K562 (cell line): ENCODE results near the gene NR1H3. TPM values are rescaled to one million over a fixed set of nuclear protein-coding genes. Genes with fewer than 3 reads are reported as not detected.

Source experiments
- BRF1 ChIP-seq: IDR thresholded peaks from 3 replicates; pipeline ENCODE4 v1.6.1; 2011; ENCODE audit warnings: borderline replicate concordance, mild to moderate bottlenecking; ENCODE audit not compliant: insufficient read length; ENCODE audit errors: extremely low read depth
- CBFB ChIP-seq: sonication (generic); formaldehyde crosslinking; IDR thresholded peaks from 2 replicates; pipeline ENCODE4 v1.4.0; 2020; ENCODE audit warnings: mild to moderate bottlenecking, missing genetic modification reagents
- CEBPB ChIP-seq: fragments of 450-650 bp; IDR thresholded peaks from 2 replicates; pipeline ENCODE4 v1.6.1; 2016; ENCODE audit warnings: missing genetic modification characterization, missing compliant biosample characterization
- ELF4 ChIP-seq: fragments of 450-650 bp; formaldehyde crosslinking; IDR thresholded peaks from 2 replicates; pipeline ENCODE4 v1.4.0; 2022; ENCODE audit warnings: missing genetic modification characterization
- FOSL1 ChIP-seq: fragments of 200-800 bp; sonication (Bioruptor generic); conservative IDR thresholded peaks from 2 replicates; pipeline ENCODE4 v1.6.1; 2016; ENCODE audit warnings: missing genetic modification characterization, missing compliant biosample characterization
- MAZ ChIP-seq, 2 experiments: fragments of 450-650 bp in 1 of 2; sonication (generic) in 1 of 2; formaldehyde crosslinking; IDR thresholded peaks in 1 of 2; conservative IDR thresholded peaks in 1 of 2; 2 replicates each; pipeline versions ENCODE4 v1.4.0 to v1.5.0; 2020; ENCODE audit warnings: mild to moderate bottlenecking in 1 of 2, missing genetic modification reagents in 1 of 2
- MYC ChIP-seq, 2 experiments: fragments of 250-450 bp in 1 of 2; sonication (Bioruptor Pico) in 1 of 2; IDR thresholded peaks; 2 replicates each; pipeline versions ENCODE4 v1.5.1 to v1.6.1; 2012 to 2021; ENCODE audit warnings: low read depth in 2 of 2, borderline replicate concordance in 1 of 2, improper control_type of control experiment in 1 of 2, low read length in 1 of 2, mild to moderate bottlenecking in 1 of 2, moderate library complexity in 1 of 2
- PHF21A ChIP-seq: fragments of 450-650 bp; IDR thresholded peaks from 2 replicates; pipeline ENCODE4 v1.6.1; 2017; ENCODE audit warnings: low read depth, borderline replicate concordance
- POLR2AphosphoS5 ChIP-seq: IDR thresholded peaks from 2 replicates; pipeline ENCODE4 v1.6.1; 2011; ENCODE audit warnings: mild to moderate bottlenecking, low read depth, low read length, moderate library complexity; ENCODE audit not compliant: control insufficient read depth, insufficient read depth
- PTBP1 ChIP-seq: fragments of 200-400 bp; formaldehyde crosslinking; IDR thresholded peaks from 2 replicates; pipeline ENCODE4 v1.6.1; 2017; ENCODE audit warnings: low read depth, low read length
- SMARCB1 ChIP-seq: IDR thresholded peaks from 2 replicates; pipeline ENCODE4 v1.6.1; 2011; ENCODE audit warnings: improper control_type of control experiment, low read depth; ENCODE audit not compliant: insufficient read length
- SRF ChIP-seq, 2 experiments: fragments of 250-450, 450-650 bp in 1 of 2; sonication (Bioruptor Pico) in 1 of 2; sonication (generic) in 1 of 2; formaldehyde crosslinking; IDR thresholded peaks; 2 replicates each; pipeline versions ENCODE4 v1.5.0 to v1.5.1; 2020 to 2022; ENCODE audit warnings: mild to moderate bottlenecking in 1 of 2, missing genetic modification reagents in 1 of 2
- SRSF1 ChIP-seq: fragments of 200-400 bp; formaldehyde crosslinking; IDR thresholded peaks from 2 replicates; pipeline ENCODE4 v1.6.1; 2017; ENCODE audit warnings: mild to moderate bottlenecking, low read depth, low read length, moderate library complexity
- VEZF1 ChIP-seq: fragments of 200-800 bp; sonication (Bioruptor generic); IDR thresholded peaks from 2 replicates; pipeline ENCODE4 v1.6.1; 2017; ENCODE audit warnings: missing genetic modification characterization, missing compliant biosample characterization
- ZBTB26 ChIP-seq: fragments of 450-650 bp; formaldehyde crosslinking; IDR thresholded peaks from 2 replicates; pipeline ENCODE4 v1.4.0; 2022; ENCODE audit warnings: missing genetic modification characterization
- ZNF133 ChIP-seq: fragments of 250-450 bp; sonication (Bioruptor Pico); IDR thresholded peaks from 2 replicates; pipeline ENCODE4 v1.4.0; 2020; ENCODE audit warnings: mild to moderate bottlenecking
- ZNF140 ChIP-seq: fragments of 250-450 bp; sonication (Bioruptor Pico); IDR thresholded peaks from 2 replicates; pipeline ENCODE4 v1.8.0; 2021; ENCODE audit warnings: moderate library complexity, mild to moderate bottlenecking, inconsistent platforms
- ZNF444 ChIP-seq: fragments of 250-450 bp; sonication (Bioruptor Pico); IDR thresholded peaks from 2 replicates; pipeline ENCODE4 v1.4.0; 2020; ENCODE audit warnings: mild to moderate bottlenecking, moderate library complexity
- ZNF655 ChIP-seq: fragments of 250-450 bp; sonication (Bioruptor Pico); IDR thresholded peaks from 2 replicates; pipeline ENCODE4 v1.5.0; 2021
- ZNF668 ChIP-seq: fragments of 250-450 bp; sonication (Bioruptor Pico); IDR thresholded peaks from 2 replicates; pipeline ENCODE4 v1.8.0; 2022; ENCODE audit warnings: mild to moderate bottlenecking, inconsistent platforms
- polyA plus RNA-seq, 8 experiments: library from polyadenylated mRNA; depleted of rRNA in 4 of 8; stranded (reverse) in 5 of 8; unstranded in 3 of 8; fragments of >200 nt; fragmentation: Nextera tagmentation in 2 of 8; fragmentation: Illumina TruSeq in 1 of 8; extraction: Ambion mirVana in 2 of 8; extraction: Trizol in 1 of 8; gene quantifications; 2 replicates each; pipeline versions ENCODE4 v1.2.1 to v1.2.3, GENCODE V29; 2011 to 2014; ENCODE audit warnings: inconsistent platforms in 1 of 8, missing spikeins in 1 of 8
- total RNA-seq, 7 experiments: library from RNA; depleted of rRNA in 6 of 7; stranded (reverse); fragments of >200 nt in 6 of 7; fragmentation: Illumina TruSeq in 2 of 7; extraction: Trizol in 2 of 7; gene quantifications; 2 replicates each; pipeline versions ENCODE4 v1.2.1 to v1.2.3, GENCODE V29; 2011 to 2021; ENCODE audit warnings: low replicate concordance in 1 of 7
- TF ChIP-seq, protein P1 (sequence below): fragments of 250-450 bp; sonication (Bioruptor Pico); IDR thresholded peaks from 2 replicates; pipeline ENCODE4 v1.5.0; 2020; ENCODE audit warnings: mild to moderate bottlenecking, borderline replicate concordance

Gene NR1H3
- total and polyA plus RNA-seq, 9 of the 15 experiments (the other 6 are each of a cell fraction or from before 2014, with no cell fraction given), result 8.2 to 26.0 (median 11.9) TPM

DNA sequence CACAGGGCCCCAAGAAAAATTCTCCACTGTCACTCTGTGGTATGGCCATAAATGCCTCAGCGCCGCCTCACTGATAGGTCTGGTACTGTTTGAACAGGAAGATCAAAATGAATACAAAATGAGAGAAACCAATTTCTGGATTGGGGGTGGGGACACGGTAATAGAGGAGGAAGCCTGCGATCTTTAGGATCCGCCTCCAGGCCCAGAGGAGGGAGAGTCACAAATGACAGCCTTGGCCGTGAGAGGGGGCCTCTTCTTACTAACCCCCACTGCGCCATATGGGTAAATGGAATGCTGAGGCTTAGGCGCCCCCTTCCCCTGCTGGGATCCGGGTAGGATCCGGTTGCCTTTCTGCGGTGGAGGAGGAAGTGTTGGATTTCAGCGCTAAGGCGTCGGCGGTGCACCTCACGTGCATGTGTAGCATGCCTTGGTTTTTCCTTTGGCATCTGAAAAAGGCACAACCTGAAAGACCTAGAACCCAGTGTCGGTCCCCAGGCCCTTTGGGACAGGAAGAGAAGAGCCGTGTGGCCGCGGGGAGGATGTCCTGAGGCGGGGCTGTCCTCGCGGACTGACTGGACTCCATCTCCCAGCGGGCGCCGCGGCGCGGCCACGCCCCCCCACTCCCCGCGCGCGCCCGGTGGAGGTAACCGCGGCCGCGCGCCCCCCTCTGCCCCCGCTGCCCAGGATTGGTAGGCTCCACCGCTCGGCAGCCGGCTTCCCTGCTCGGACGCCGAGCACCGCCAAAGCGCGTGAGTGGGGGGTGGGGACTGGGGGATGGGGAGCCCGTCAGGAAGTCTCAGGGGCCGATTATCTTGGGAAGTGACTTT lies 11.4 kb downstream of the NR1H3 start (continued):
- TF ChIP-seq PTBP1, result no peak
- TF ChIP-seq ZBTB26 (CRISPR knock-in tag), result peak; percentile 22; the same call in 1 of the 2 replicates
- TF ChIP-seq CEBPB, result no peak
- no peak for TF ChIP-seq CBFB
- TF ChIP-seq, protein P1, sequence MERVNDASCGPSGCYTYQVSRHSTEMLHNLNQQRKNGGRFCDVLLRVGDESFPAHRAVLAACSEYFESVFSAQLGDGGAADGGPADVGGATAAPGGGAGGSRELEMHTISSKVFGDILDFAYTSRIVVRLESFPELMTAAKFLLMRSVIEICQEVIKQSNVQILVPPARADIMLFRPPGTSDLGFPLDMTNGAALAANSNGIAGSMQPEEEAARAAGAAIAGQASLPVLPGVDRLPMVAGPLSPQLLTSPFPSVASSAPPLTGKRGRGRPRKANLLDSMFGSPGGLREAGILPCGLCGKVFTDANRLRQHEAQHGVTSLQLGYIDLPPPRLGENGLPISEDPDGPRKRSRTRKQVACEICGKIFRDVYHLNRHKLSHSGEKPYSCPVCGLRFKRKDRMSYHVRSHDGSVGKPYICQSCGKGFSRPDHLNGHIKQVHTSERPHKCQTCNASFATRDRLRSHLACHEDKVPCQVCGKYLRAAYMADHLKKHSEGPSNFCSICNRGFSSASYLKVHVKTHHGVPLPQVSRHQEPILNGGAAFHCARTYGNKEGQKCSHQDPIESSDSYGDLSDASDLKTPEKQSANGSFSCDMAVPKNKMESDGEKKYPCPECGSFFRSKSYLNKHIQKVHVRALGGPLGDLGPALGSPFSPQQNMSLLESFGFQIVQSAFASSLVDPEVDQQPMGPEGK (CRISPR knock-in tag), result no peak
- TF ChIP-seq SRF (CRISPR knock-in tag; IDR thresholded peaks at IDR 0.05), result peak in 1 of 2 experiments; percentile 88; a peak in 2 of 4 replicates
- TF ChIP-seq ZNF140 (CRISPR knock-in tag), result no peak
- peak; percentile 56 for TF ChIP-seq FOSL1 (tag)
- TF ChIP-seq POLR2AphosphoS5, result peak; percentile 55
- TF ChIP-seq BRF1, result no peak
- TF ChIP-seq VEZF1 (CRISPR knock-in tag), result peak; percentile 91
- no peak for TF ChIP-seq ZNF133 (CRISPR knock-in tag)
- no peak for TF ChIP-seq ZNF655 (CRISPR knock-in tag)
- no peak for TF ChIP-seq ELF4 (CRISPR knock-in tag)
- no peak for TF ChIP-seq SRSF1
- TF ChIP-seq SMARCB1, result no peak
- TF ChIP-seq MYC (IDR thresholded peaks at IDR 0.05; ENCODE audit: low read depth, low read length), result peak; percentile 55; the same call in 1 of the 2 replicates
- TF ChIP-seq MYC (CRISPR knock-in tag; IDR thresholded peaks at IDR 0.05; ENCODE audit: borderline replicate concordance, low read depth), result peak; percentile 51; the same call in 1 of the 2 replicates
- TF ChIP-seq ZNF668 (CRISPR knock-in tag), result 0 out of 2 replicates have a peak, but pooled peaks have one; percentile 26
- TF ChIP-seq MAZ (CRISPR knock-in tag; conservative IDR thresholded peaks at IDR 0.05 in 1 of 2, IDR thresholded peaks at IDR 0.05 in 1 of 2), result peak; percentile 45 to 61; a peak in 3 of 4 replicates
- TF ChIP-seq PHF21A, result no peak
- no peak for TF ChIP-seq ZNF444 (CRISPR knock-in tag)
